ENCODE results near the gene PKP4. TPM values are rescaled to one million over a fixed set of nuclear protein-coding genes. Genes with fewer than 3 reads are reported as not detected.

PKP4 gene
- total and polyA plus RNA-seq, 2 donors (not counting 1 experiment from before 2014, with no cell fraction given), result 2.0 to 13.3 TPM

- Histone ChIP-seq H3K4me2 (replicated peaks; ENCODE audit: low read depth, low read length, poor library complexity, severe bottlenecking) (no peak overlapping the region), H3K4me3 (ENCODE audit: control extremely low read depth in 1 of 5, extremely low read depth in 1 of 5, insufficient read depth in 1 of 5, low read depth in 2 of 5, low read length in 4 of 5) (no peak overlapping the region), H3K36me3 (replicated peaks in 1 of 2; ENCODE audit: control extremely low read depth in 1 of 2, control insufficient read depth in 1 of 2, extremely low read depth in 1 of 2, insufficient read depth in 2 of 2, low read length in 1 of 2) (no peaks in the 10 kb centered on the region), H3K4me1 (ENCODE audit: control insufficient read depth in 2 of 2, insufficient read depth in 2 of 2, low read length in 2 of 2) (no peaks in the 10 kb centered on the region), H3K79me2 (ENCODE audit: control insufficient read depth, insufficient read depth, low read length) (no peaks in the 10 kb centered on the region), H3K27me3 (replicated peaks in 1 of 4; ENCODE audit: control extremely low read depth in 1 of 4, control insufficient read depth in 3 of 4, insufficient read depth in 4 of 4, low read length in 3 of 4) (no peaks in the 10 kb centered on the region), H2AFZ (ENCODE audit: insufficient read depth, low read depth, low read length, poor library complexity, severe bottlenecking) (no peak overlapping the region), H4K20me1 (ENCODE audit: control insufficient read depth, insufficient read depth, low read length, poor library complexity, severe bottlenecking) (no peaks in the 10 kb centered on the region), H3K9ac (ENCODE audit: low read length) (no peak overlapping the region), H3K9me3 (ENCODE audit: control extremely low read depth in 1 of 3, control insufficient read depth in 2 of 3, insufficient read depth in 1 of 3, low read length in 2 of 3) (peaks cover 0 to 7% (median 0%) of the 10 kb centered on the region in 3 donors), H3K27ac (ENCODE audit: low read length in 2 of 2) (no peak overlapping the region)
- no peak for DNase-seq
- no peak for TF ChIP-seq CTCF (IDR thresholded peaks at IDR 0.05)
- TF ChIP-seq EZH2 (IDR thresholded peaks at IDR 0.05; ENCODE audit: borderline replicate concordance, insufficient read depth, low read depth, low read length, poor library complexity, severe bottlenecking), result no peak
- Mint-ChIP-seq H3K4me3 (no peak overlapping the region), H3K4me1 (no peaks in the 10 kb centered on the region), H3K27ac (no peak overlapping the region), H3K27me3 (peaks cover 3% of the 10 kb centered on the region), H3K9me3 (ENCODE audit: insufficient read depth) (no peaks in the 10 kb centered on the region)
- WGBS (ENCODE audit: insufficient coverage), result 91% methylated on average over 5 of the region's 14 CpGs
- intact Hi-C loops (cut with micrococcal nuclease), result no loop called here
- no peak for ATAC-seq (ENCODE audit: low read depth)
- ChIA-PET CTCF (interaction anchor here (1.3 kb wide), 1 partner anchor 37 kb away, joined by 5 read pairs; no protein-coding TSS in a partner anchor), POLR2A (no interaction called here)
These were observed 260.8 kb downstream of the PKP4 start for GRCh38 chr2:158717366-158718195.

DNA sequence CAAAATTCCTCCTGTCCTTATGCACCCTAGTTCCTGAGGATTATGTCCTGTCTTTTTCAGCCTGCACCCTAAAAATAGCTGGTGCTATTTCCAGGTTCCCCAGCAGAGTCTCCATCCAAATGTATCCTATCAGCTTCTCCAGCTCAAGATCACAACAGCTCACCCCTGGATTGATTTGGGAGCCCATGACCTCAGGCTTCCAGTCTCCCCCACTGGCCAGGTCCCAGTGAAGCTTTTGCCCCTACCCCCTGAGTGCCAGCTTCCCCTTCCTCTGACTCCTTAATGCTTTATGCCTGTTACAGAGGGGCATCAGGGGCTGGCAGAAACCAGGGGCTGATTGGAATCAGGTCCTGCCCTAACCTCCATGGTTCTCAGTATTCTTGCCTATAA, 261.4 kb downstream of the PKP4 start:
- ChIA-PET CTCF (interaction anchor here (1.3 kb wide), 1 partner anchor 36 kb away, joined by 5 read pairs; no protein-coding TSS in a partner anchor), POLR2A (no interaction called here)
- Mint-ChIP-seq H3K27me3 (peaks cover 3% of the 10 kb centered on the region), H3K27ac (no peak overlapping the region), H3K4me3 (no peak overlapping the region), H3K4me1 (no peaks in the 10 kb centered on the region), H3K9me3 (ENCODE audit: insufficient read depth) (no peaks in the 10 kb centered on the region)
- H3K4me3 ChIP-seq (ENCODE audit: control extremely low read depth in 1 of 5, extremely low read depth in 1 of 5, insufficient read depth in 1 of 5, low read depth in 2 of 5, low read length in 4 of 5), result no peak overlapping the region
- no peaks in the 10 kb centered on the region for H3K27me3 ChIP-seq (replicated peaks in 1 of 4; ENCODE audit: control extremely low read depth in 1 of 4, control insufficient read depth in 3 of 4, insufficient read depth in 4 of 4, low read length in 3 of 4)
- TF ChIP-seq CTCF (IDR thresholded peaks at IDR 0.05), result no peak
- no peak for TF ChIP-seq EZH2 (IDR thresholded peaks at IDR 0.05; ENCODE audit: borderline replicate concordance, insufficient read depth, low read depth, low read length, poor library complexity, severe bottlenecking)
- ATAC-seq (ENCODE audit: low read depth) (no peak), DNase-seq (no peak)
- no peaks in the 10 kb centered on the region for H3K79me2 ChIP-seq (ENCODE audit: control insufficient read depth, insufficient read depth, low read length)
- no peaks in the 10 kb centered on the region for H3K36me3 ChIP-seq (replicated peaks in 1 of 2; ENCODE audit: control extremely low read depth in 1 of 2, control insufficient read depth in 1 of 2, extremely low read depth in 1 of 2, insufficient read depth in 2 of 2, low read length in 1 of 2)
- H3K9me3 ChIP-seq (ENCODE audit: control extremely low read depth in 1 of 3, control insufficient read depth in 2 of 3, insufficient read depth in 1 of 3, low read length in 2 of 3), result peaks cover 0 to 7% (median 0%) of the 10 kb centered on the region in 3 donors
- H3K27ac ChIP-seq (ENCODE audit: low read length in 2 of 2), result no peak overlapping the region
- H3K4me2 ChIP-seq (replicated peaks; ENCODE audit: low read depth, low read length, poor library complexity, severe bottlenecking), result no peak overlapping the region
- H3K4me1 ChIP-seq (ENCODE audit: control insufficient read depth in 2 of 2, insufficient read depth in 2 of 2, low read length in 2 of 2), result no peaks in the 10 kb centered on the region
- no peak overlapping the region for H3K9ac ChIP-seq (ENCODE audit: low read length)
- H2AFZ ChIP-seq (ENCODE audit: insufficient read depth, low read depth, low read length, poor library complexity, severe bottlenecking), result no peak overlapping the region
- intact Hi-C loops (cut with micrococcal nuclease), result no loop called here
- H4K20me1 ChIP-seq (ENCODE audit: control insufficient read depth, insufficient read depth, low read length, poor library complexity, severe bottlenecking), result no peaks in the 10 kb centered on the region
